ENCODE data around the gene CBR3.
"Not testable (repeated sequence)": the region's sequence is repeated elsewhere in the genome, so short reads cannot be mapped to it uniquely, and the experiment has no call there.

Gene CBR3

DNA sequence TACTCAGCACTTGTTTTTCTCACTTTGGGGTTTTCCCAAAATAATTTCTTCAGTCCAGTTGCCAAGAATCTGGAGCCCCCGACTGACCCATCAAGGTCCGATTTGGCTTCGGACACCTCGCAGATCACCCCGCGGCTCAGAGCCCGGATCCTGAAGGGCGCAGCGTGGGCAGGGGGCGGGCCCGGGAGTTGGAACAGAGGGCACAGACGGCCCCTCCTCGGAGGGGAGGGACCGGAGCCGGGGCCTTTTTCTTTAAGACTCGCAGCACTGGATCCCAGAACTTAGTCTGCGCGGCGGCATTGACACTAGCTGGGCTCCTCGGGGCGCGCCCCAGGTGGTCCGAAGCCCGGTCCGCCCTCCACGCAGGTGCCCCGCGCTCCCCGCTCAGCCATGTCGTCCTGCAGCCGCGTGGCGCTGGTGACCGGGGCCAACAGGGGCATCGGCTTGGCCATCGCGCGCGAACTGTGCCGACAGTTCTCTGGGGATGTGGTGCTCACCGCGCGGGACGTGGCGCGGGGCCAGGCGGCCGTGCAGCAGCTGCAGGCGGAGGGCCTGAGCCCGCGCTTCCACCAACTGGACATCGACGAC is at the start of gene CBR3:
Gene CBR3 (plus strand): TSS at position 277 of the 588 bp plus-strand sequence. CDS start 114 bp downstream, at position 391.
- no peak for DNase-seq

DNA sequence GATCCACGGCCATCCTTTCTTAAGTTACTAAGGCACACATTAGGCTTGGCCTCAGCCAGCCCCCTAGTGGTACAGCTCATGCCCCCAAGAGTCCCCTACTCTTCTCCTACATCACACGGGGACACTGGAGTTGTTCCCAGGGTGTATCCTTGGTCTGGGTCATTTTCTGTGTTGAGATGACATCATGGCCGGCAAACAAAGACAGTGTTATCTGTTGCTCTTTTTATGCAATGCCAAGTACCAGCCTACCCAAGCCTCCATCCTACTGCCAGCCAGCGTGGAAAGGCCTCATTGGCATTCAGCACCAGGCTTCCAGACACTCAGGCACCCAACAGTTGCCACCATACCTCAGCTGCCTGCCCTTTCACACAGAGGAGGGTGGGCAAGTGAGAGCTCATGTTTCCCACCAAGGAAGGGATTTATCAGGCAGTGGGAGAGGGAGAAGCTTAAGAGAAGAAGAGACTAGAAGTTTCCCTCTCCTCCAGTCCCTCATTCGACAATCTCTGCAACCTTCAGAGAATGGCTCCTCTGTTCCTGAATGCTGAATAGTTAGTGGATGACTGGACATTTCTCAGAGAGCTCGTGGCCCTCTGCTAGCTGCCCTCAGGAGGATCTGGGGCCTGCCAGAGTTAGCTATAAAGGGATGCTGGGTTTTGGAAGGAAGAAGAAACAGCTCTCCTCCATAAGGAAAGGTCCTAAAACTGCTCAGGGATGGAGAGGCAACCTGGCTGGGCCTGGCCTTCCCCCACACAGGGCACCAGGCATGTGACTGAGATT is 47.3 kb upstream of the CBR3 start:
- DNase-seq = no peak

DNA sequence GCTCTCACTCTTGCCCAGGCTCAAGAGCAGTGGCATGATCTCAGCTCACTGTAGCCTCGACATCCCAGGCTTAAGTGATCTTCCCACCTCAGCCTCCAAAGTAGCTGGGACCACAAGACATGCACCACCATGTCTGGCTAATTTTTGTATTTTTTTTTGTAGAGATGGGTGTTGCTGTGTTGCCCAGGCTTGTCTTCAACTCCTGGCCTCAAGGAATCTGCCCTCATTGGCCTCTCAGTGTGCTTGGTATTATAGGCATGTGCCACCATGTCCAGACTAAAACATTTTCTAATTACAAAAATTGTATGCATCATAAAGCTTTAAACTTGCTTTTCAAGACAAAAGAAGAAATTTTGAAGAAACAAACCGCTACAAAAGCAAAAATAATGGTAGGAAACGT is 44.9 kb upstream of the CBR3 start:
- DNase-seq = no peak

DNA sequence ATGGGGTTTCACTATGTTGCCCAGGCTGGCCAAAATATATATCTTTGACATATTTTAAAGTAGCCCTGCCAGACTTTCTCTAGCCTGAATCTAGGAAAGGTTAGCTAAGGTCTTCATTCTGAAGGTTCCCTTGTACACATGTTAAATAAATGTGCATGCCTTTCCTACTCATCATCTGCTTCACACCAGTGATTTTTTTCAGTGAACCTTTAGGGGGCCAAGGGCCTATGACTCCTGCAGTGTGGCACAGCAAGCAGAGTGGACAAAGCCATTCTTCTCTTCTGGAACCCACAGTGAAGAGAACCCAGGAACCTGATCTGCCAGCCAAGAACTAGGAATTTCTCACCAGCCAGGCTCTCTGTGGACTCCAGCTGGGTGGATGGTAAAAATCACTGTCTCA is 42.2 kb upstream of the CBR3 start:
- no peak for DNase-seq

DNA sequence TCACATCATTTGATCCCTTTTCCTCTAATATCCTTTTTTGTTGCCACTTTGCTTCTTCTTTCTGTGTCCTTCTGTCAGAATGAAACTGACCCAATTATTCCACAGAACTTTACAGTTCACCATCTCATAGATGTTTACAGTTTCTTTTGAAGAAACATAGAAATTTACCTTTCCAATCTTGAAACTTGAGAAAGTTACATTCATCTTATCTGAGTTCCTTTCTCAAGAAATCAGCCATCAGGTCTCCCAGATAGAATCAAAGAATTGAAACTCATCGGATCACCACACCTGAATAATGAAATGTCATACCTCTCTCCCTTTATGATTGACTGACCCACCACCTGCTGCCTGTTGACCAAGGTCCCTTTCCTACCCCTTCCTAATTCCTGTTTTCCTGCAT is 41.4 kb upstream of the CBR3 start:
- no peak for DNase-seq

DNA sequence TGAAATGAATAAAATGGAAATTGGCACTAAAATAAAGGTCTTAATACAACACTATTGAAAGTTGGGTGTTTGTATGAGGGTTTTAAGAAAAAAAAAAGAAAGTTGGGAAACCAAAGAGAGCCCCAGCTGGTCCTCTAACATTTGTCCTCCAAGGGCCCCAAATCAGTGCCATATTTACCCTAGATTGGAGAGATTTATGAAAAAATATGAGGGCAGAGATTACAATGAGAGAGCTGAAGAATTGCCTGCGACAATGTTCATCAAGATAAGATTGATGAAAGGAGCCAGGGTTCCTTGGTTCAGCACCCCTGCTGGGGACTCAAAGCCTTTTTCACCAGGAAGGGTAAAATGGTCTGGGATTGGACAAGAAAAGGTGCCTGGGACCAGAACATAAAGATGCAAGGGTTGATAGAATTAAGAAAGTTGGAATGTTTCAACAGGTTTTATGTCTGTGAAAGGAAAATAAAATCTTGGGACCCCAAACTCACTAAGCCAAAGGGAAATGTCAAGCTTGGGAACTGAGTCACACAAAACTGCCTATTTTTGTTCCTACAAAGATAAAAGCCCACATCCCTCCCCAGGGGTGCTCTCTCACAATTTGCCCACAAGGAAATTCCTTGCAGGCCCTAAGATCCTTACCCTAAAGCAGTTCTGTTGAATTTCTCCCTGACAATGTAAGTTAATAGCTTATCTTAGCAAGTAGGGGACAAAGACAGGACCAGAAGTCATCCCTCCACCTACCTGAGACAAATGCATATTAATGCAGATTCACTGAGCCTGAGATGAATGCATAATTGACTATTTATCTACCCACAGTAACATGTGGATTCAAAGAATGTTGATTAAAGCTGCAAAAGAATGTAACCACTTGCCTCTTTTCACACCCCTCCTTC is 38.2 kb upstream of the CBR3 start:
- DNase-seq = no peak

DNA sequence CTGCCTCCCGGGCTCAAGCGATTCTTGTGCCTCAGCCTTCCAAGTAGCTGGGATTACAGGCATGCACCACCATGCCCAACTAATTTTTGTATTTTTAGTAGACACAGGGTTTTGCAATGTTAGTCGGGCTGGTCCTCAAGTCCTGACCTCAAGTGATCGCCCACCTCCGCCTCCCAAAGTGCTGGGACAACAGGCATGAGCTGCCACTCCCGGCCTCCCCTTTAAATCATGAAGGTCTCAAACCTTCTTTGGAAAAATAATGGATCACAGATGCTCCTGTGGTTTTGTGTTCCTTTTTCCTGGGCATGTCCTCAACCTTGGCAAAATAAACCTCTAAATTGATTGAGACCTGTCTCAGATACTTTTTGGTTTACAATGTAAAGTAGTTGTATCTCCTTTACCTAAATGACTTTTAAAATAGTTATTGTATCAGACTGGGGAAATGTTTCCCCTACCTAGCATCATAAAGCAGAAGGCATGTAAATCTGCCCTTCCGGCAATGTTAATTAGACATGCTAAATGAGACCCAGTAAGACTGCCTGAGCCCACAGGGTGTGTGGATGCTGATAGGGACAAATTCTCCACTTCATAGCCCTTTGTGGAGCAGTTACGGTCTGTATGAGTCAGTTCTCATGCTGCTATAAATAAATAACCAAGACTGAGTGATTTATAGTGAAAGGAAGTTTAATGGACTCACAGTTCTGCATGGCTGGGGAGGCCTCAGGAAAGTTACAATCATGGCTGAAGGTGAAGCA is 37.3 kb upstream of the CBR3 start:
- no peak for DNase-seq

DNA sequence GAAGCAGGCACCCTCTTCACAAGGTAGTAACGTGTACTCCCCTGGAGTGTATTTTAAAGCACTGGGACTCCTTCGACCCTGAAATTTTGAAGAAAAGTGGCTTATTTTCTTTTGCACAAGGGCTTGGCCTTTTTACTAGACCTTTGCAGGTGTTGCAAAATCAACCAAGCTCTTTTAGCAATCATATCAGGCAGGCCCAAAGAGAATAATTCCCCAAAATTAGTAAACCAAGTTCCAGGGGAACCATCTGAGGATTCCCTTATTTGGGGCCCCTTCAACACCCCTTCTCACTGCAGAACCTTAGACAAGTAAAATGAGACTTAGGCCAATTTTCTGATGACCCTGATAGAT is 36.7 kb upstream of the CBR3 start:
- DNase-seq = no peak

DNA sequence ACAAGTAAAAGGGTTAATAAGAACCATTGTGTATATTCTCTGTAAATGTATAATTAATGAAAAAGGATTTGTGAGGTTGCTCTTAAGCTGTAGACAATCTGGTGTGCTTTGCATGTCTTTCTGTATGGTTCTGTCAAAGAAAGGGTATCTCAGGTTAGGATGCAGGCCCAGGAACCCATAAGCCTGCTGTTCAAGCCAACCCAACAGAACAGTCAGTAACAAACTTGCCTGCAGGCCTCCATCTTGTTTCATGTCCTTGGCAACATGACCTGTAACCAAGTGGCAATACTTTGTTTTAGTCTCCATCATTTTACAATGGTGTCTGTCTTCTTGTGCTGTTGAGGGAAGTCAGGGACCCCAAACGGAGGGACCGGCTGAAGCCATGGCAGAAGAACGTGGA is 35.9 kb upstream of the CBR3 start:
- no peak for DNase-seq

DNA sequence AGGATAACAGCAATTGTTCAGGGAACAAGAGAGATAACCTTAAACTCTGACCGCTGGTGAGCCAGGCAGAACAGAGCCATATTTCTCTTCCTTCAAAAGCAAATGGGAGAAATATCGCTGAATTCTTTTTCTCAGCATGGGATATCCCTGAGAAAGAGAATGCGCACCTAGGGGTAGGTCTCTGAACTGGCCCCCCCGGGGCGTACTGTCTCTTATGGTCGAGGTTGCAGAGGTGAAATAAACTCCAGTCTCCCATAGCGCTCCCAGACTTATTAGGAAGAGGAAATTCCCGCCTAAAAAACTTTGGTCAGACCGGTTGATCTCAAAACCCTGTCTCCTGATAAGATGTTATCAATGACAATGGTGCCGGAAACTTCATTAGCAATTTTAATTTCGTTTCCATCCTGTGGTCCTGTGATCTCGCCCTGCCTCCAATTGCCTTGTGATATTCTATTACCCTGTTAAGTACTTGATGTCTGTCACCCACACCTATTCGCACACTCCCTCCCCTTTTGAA is 35.1 kb upstream of the CBR3 start:
- not testable (repeated sequence) for DNase-seq

DNA sequence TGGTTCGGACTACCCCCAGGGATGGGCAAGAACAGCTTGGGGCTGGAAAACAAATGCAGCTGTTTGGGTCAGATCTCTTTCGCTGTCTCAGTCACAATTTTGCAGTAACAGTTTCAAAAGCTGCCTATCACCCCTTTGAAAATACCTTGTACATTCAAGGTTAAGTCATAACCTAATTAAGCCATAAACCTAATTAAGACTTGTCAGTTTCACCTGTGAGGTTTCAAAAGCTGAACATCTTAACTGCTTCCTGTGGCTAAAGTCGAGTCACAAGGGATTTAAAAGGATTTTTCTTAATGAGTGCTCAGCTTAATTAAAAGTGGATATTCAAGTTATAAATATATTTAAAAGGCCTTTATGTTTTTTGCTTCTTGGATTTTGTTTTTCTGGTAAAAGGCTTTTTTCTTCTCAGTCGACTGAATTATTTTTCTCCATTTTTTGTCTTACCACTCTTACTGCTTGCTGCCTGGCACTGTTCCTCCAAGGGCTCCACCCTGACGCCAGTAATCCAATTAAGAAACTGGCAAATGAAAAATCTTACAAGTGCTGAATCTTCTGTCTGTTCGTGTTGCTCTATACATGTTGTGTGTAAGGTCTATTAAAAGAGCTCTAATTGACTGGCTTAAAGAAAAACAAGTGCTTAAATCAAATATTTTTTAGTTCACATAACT is 33.8 kb upstream of the CBR3 start:
- no peak for DNase-seq

DNA sequence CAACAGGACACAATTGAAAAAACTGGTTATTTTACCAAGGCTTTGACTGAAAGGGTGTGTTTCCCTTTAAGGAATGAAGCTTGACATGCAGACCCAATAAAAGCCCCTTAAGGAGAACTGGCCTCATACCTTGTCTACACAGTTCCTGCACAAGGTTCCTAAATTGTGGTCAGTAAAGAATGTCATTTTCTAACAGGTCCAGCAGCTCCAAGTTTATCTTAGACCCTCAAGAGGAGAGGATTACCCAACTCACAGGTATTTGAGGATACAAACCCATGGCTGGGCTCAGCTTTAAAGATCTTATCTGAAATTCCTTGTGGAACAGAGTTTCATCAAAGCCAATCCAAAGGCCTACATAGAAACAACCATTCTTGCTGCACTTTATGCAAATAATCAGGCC is 31.4 kb upstream of the CBR3 start:
- DNase-seq = no peak

DNA sequence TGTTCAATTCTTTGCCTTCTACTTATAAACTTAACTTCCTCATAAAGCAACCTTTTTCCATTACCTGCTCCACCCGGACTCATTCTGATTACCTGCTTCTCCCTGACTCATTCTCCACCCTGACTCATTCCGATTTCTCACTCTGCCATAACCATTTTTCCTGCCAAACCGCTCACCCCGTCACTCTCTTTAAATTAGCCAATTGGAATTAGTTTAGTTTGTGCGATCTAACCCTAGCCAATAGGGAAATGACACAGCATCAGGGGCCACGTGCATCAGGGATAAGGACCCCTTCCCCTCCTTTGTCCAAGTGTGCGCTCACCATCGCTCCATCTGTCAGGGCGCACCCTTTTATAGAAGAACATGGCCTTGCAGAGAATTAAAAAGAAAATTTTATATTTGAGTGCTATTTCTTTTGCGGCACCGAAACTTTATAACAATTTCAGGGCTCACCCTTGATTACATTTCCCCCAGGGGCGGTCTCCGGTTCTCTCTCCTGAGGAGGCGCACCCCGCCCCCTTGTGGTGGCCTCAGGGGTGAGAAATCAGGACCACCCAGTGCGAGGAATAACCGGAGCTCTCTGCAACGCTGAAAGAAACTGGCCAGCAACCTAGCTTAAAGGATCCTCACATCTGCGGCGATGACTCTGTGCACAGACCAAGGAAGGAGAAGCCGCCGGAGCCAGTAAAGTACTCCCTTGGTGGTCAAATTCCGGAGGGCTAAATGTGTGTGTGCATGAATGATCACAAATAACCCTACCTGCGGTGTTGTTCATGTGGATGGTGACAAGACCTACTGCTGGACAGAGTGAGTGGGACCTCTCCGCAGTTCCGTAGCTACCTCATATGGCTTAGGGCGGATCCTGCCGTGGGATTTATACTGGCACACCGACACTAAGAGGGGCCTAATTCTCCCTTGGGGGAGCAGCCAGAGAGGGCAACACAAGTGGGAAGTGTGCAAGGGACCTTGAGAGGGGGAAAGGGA is 30.3 kb upstream of the CBR3 start:
- DNase-seq = no peak

DNA sequence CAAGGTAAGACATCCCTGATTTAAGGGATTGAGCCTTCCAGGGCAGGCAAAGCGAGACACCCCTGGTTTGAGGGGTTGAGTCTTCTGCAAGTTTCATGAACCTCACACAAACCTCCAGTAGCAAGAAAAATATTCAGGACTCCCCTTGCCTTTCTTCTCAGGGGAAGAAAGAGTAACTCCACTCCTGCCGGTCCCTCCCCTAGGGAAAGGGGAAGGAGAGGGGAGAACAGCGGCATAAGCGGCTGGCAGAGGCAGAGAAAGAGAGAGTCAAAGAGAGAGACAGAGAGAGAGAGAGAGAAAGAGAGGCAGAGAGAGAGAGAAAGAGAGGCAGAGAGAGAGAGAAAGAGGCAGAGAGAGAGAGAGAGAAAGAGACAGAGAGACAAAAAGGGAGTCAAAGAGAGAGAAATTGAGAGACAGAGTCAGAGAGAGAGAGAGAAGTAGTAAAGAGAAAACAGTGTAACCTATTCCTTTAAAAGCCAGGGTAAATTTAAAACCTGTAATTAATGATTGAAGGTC is 29.5 kb upstream of the CBR3 start:
- no peak for DNase-seq

DNA sequence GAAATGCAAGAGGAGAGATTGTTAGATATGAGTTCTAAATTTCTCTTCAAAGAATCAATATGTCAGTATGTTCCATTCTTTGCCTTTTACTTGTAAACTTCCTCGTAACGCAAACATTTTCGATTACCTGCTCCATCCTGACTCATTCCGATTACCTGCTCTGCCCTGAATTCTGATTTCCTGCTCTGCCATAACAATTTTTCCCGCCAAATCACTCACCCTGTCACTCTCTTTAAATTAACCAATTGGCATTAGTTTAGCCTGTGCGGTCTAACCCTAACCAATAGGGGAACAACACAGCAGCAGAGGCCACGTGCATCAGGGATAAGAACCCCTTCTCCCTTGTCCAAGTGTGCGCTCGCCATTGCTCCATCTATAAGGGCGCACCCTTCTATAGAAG is 25.0 kb upstream of the CBR3 start:
- no peak for DNase-seq

DNA sequence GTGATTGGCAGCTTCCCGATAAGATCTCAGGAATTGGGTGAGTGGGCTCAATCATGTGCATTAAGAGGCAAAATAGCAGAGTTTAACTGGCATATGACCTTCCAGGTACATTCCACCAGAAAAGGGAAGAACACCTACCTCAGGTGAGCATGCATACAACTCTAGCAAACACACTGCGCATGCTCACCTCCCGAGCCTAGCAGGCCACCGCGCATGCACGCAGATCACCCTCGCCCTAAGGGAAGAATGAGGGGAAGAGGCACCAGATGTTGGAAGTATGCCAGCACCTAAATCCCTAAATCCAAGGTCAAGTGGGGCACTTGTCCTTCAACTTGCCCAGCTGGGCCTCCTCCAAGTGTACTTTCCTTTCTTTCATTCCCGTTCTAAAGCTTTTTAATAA is 23.6 kb upstream of the CBR3 start:
- no peak for DNase-seq

DNA sequence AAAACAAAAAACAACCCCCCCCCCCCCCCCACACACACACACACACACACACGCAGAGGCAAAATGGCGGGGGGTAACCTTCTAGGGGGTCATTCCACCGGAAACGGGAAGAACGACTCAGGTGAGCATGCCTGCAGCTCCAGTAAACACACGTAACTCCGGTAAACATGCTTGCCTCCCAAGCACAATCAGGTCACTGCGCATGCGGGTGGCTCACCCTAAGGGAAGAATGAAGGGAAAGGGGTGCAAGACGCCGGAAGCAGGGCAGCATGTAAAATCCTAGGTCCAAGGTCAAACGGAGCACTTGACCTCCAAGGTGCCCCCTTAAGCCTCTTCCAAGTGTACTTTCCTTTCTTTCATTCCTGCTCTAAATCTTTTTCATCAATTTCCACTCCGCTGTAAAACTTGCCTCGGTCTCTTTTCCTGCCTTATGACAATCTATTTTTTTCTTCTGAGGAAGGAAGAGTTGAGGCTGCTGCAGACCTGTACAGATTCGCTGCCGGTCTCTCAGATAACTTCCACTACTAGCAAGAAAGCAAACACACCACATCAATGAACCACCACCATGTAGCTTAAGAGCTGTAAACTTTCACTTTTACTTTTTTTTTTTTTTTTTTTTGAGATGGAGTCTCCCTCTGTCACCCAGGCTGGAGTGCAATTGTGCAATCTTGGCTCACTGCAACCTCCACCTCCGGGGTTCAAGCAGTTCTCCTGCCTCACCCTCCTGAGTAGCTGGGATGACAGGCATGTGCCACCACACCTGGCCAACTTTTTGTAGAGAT is 21.0 kb upstream of the CBR3 start:
- DNase-seq = no peak

DNA sequence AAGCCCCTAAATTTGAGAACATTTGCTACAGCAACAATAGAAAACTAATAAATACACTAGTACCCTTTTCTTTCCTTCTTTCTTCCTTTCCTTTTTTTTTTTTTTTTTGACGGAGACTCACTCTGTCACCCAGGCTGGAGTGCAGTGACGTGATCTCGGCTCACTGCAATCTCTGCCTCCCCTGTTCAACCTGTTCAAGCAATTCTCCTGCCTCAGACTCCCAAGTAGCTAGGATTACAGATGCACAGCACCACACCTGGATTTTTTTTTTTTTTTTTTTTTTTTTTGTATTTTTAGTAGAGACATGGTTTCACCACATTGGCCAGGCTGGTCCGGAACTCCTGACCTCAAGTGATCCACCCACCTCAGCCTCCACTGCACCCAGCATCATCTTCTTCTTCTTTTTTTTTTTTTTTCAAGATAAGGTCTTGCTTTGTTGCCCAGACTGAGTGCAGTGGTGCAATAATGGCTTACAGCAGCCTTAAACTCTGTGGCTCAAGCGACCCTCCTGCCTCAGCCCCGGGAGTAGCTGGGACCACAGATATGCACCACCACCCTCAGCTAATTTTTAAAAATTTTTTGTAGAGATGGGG is 19.6 kb upstream of the CBR3 start:
- no peak for DNase-seq

DNA sequence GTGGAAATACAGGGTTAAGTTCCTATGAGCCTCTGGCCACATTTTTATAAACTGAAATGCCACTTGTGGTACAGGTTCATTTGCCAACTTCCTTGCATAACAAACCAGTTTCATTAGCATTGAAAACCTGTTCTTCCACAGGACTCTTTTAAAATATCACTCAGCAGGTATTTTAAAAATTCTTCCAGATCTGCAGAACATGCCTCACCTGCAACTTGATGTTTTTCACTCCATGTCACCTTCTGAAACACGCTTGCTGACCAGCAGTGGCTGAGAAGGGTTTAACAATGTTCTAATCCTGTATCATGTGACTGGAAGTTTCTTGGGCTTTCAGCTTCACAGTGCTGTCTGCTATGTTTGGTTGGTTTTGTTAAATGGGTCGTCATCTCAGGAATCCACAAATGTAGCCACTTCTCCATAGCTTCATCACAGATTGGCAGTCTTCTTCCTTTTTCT is 17.6 kb upstream of the CBR3 start:
- no peak for DNase-seq

Data from NCI-H510A treated with DMSO at 0.1 percent for 48 hours (cell line).